H9 (cell line): ENCODE measurements around the gene ZDHHC12. TPM values are rescaled to one million over a fixed set of nuclear protein-coding genes. Genes with fewer than 3 reads are reported as not detected.
"Not testable (repeated sequence)": the region's sequence is repeated elsewhere in the genome, so short reads cannot be mapped to it uniquely, and the experiment has no call there.

Experiments used
- DNase-seq: peaks from one replicate; pipeline ENCODE4 v3.0.0-alpha.2; 2017
- H2AFZ ChIP-seq: one replicate; pipeline ENCODE4 v1.6.1; 2013; ENCODE audit warnings: mild to moderate bottlenecking, low read length, control low read depth, moderate library complexity
- H2AK5ac ChIP-seq: 2 replicates; pipeline ENCODE4 v1.6.1; 2013; ENCODE audit warnings: low read length, control low read depth, mixed read lengths; ENCODE audit not compliant: insufficient read length
- H2BK120ac ChIP-seq: one replicate; pipeline ENCODE4 v1.6.1; 2013; ENCODE audit warnings: low read depth, mild to moderate bottlenecking, low read length, control low read depth, inconsistent platforms; ENCODE audit not compliant: poor library complexity, severe bottlenecking
- H2BK12ac ChIP-seq: 2 replicates; pipeline ENCODE4 v1.6.1; 2013; ENCODE audit warnings: low read length, control low read depth, mixed read lengths, low read depth; ENCODE audit not compliant: insufficient read length
- H2BK15ac ChIP-seq: 2 replicates; pipeline ENCODE4 v1.6.1; 2013; ENCODE audit warnings: low read depth, low read length, control low read depth
- H2BK20ac ChIP-seq: one replicate; pipeline ENCODE4 v1.6.1; 2013; ENCODE audit warnings: low read depth, mild to moderate bottlenecking, low read length, control low read depth, inconsistent platforms; ENCODE audit not compliant: poor library complexity, severe bottlenecking
- H2BK5ac ChIP-seq: 2 replicates; pipeline ENCODE4 v1.6.1; 2013; ENCODE audit warnings: low read length, control low read depth, mixed read lengths; ENCODE audit not compliant: insufficient read length
- H3K14ac ChIP-seq: 2 replicates; pipeline ENCODE4 v1.6.1; 2013; ENCODE audit warnings: low read length, control low read depth; ENCODE audit not compliant: insufficient read depth
- H3K18ac ChIP-seq: 2 replicates; pipeline ENCODE4 v1.6.1; 2013; ENCODE audit warnings: low read depth, mild to moderate bottlenecking, mixed read lengths, low read length, control low read depth; ENCODE audit not compliant: insufficient read length
- H3K23ac ChIP-seq: 2 replicates; pipeline ENCODE4 v1.6.1; 2013; ENCODE audit warnings: low read length, control low read depth, mixed read lengths, low read depth; ENCODE audit not compliant: insufficient read length
- H3K23me2 ChIP-seq: 2 replicates; pipeline ENCODE4 v1.6.1; 2013; ENCODE audit warnings: low read depth, mild to moderate bottlenecking, mixed read lengths, low read length, control low read depth; ENCODE audit not compliant: insufficient read length, poor library complexity, severe bottlenecking
- H3K27ac ChIP-seq: 2 replicates; pipeline ENCODE4 v1.5.1; 2013; ENCODE audit warnings: low read length, control low read depth, mixed read lengths, low read depth; ENCODE audit not compliant: insufficient read length
- H3K27me3 ChIP-seq: 2 replicates; pipeline ENCODE4 v1.6.1; 2013; ENCODE audit warnings: low read length, control low read depth, inconsistent platforms; ENCODE audit not compliant: insufficient read depth
- H3K4ac ChIP-seq: 2 replicates; pipeline ENCODE4 v1.6.1; 2013; ENCODE audit warnings: low read depth, mild to moderate bottlenecking, control low read depth, inconsistent platforms, low read length, moderate library complexity
- H3K4me1 ChIP-seq: 2 replicates; pipeline ENCODE4 v1.6.1; 2013; ENCODE audit warnings: low read length, control low read depth, inconsistent platforms; ENCODE audit not compliant: insufficient read depth
- H3K4me2 ChIP-seq: 2 replicates; pipeline ENCODE4 v1.6.1; 2013; ENCODE audit warnings: low read length, control low read depth, mixed read lengths; ENCODE audit not compliant: insufficient read length, insufficient read depth
- H3K56ac ChIP-seq: 2 replicates; pipeline ENCODE4 v1.6.1; 2013; ENCODE audit warnings: low read depth, mild to moderate bottlenecking, mixed read lengths, low read length, control low read depth; ENCODE audit not compliant: insufficient read length
- H3K79me1 ChIP-seq: 2 replicates; pipeline ENCODE4 v1.6.1; 2013; ENCODE audit warnings: low read depth, mild to moderate bottlenecking, moderate library complexity, low read length, control low read depth, inconsistent platforms; ENCODE audit not compliant: insufficient read depth, poor library complexity, severe bottlenecking
- H3K79me2 ChIP-seq: 2 replicates; pipeline ENCODE4 v1.6.1; 2013; ENCODE audit warnings: low read length, control low read depth, inconsistent platforms; ENCODE audit not compliant: insufficient read depth
- H3K9ac ChIP-seq: 2 replicates; pipeline ENCODE4 v1.6.1; 2013; ENCODE audit warnings: low read length, control low read depth, mixed read lengths; ENCODE audit not compliant: insufficient read length; ENCODE audit errors: extremely low read depth
- H3K9me3 ChIP-seq: one replicate; pipeline ENCODE4 v1.6.1; 2013; ENCODE audit warnings: low read depth, low read length, inconsistent platforms; ENCODE audit not compliant: control insufficient read depth
- H3T11ph ChIP-seq: one replicate; pipeline ENCODE4 v1.6.1; 2013; ENCODE audit warnings: mild to moderate bottlenecking, low read length, control low read depth, inconsistent platforms
- H4K20me1 ChIP-seq: one replicate; pipeline ENCODE4 v1.6.1; 2013; ENCODE audit not compliant: control insufficient read depth, insufficient read length, insufficient read depth
- H4K5ac ChIP-seq: 2 replicates; pipeline ENCODE4 v1.6.1; 2013; ENCODE audit warnings: low read depth, mild to moderate bottlenecking, mixed read lengths, low read length, control low read depth; ENCODE audit not compliant: insufficient read length
- H4K8ac ChIP-seq: replicated peaks from 2 replicates; pipeline ENCODE4 v1.6.1; 2013; ENCODE audit warnings: low read length, control low read depth, mixed read lengths, low read depth; ENCODE audit not compliant: insufficient read length
- H4K91ac ChIP-seq: 2 replicates; pipeline ENCODE4 v1.6.1; 2013; ENCODE audit warnings: low read depth, mild to moderate bottlenecking, moderate library complexity, mixed read lengths, low read length, control low read depth; ENCODE audit not compliant: insufficient read length
- H3K27ac Mint-ChIP-seq, 3 experiments: 2 replicates in 2 of 3; 3 replicates in 1 of 3; pipeline ENCODE4 v1.8.0; 2020 to 2021; ENCODE audit warnings: mixed read lengths in 3 of 3, mild to moderate bottlenecking in 1 of 3, moderate library complexity in 1 of 3
- H3K27me3 Mint-ChIP-seq: 2 replicates; pipeline ENCODE4 v1.8.0; 2021; ENCODE audit warnings: low read depth, mild to moderate bottlenecking, moderate library complexity, mixed read lengths
- H3K36me3 Mint-ChIP-seq, 3 experiments: 2 replicates in 2 of 3; 3 replicates in 1 of 3; pipeline ENCODE4 v1.8.0; 2020 to 2021; ENCODE audit warnings: low read depth in 3 of 3, mixed read lengths in 3 of 3; ENCODE audit not compliant: insufficient read depth in 1 of 3
- H3K4me1 Mint-ChIP-seq, 2 experiments: 2 replicates each; pipeline ENCODE4 v1.8.0; 2020; ENCODE audit warnings: mixed read lengths in 2 of 2
- H3K4me3 Mint-ChIP-seq, 2 experiments: 2 replicates in 1 of 2; 3 replicates in 1 of 2; pipeline ENCODE4 v1.8.0; 2020 to 2021; ENCODE audit warnings: mild to moderate bottlenecking in 2 of 2, mixed read lengths in 2 of 2, moderate library complexity in 1 of 2
- H3K9me3 Mint-ChIP-seq, 2 experiments: 2 replicates in 1 of 2; 3 replicates in 1 of 2; pipeline ENCODE4 v1.8.0; 2020; ENCODE audit warnings: mild to moderate bottlenecking in 2 of 2, mixed read lengths in 2 of 2, moderate library complexity in 1 of 2
- CTCF ChIP-seq: fragments of 200-600 bp; sonication (generic); conservative IDR thresholded peaks from 3 replicates; pipeline ENCODE4 v1.8.0; 2021; ENCODE audit warnings: antibody characterized with exemption, mild to moderate bottlenecking
- WGBS: extraction: QIAGEN DNeasy Blood & Tissue Kit; methylation state at CpG from one replicate; pipeline ENCODE4 v1.1.7; 2013; ENCODE audit warnings: missing lambda C conversion rate, low lambda C conversion rate, mixed read lengths; ENCODE audit not compliant: insufficient read length; ENCODE audit errors: extremely low coverage; 5-methylcytosine and 5-hydroxymethylcytosine counted together
- total RNA-seq: library from RNA; stranded (reverse); gene quantifications from 2 replicates; pipeline ENCODE4 v1.2.1, GENCODE V29; 2021

ZDHHC12 gene
- total RNA-seq, 1 experiment from 2014 or later: 42.8 TPM

- no peak overlapping the region for H4K91ac ChIP-seq
Measured at GRCh38 chr9:128694344-128694743, 29.6 kb downstream of the ZDHHC12 start.

DNA sequence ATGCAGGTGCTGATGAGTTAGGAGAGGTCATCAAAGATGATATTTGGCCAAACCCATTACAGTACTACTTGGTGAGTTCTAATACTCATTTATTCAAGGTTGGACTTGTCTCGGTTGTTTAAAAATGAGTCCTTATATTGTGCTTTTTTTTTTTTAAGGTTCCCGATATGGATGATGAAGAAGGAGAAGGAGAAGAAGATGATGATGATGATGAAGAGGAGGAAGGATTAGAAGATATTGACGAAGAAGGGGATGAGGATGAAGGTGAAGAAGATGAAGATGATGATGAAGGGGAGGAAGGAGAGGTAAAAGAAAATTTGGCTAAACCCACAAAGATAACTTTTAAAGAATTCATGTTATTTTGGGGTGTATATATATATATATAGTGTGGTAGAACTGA is 30.2 kb downstream of the ZDHHC12 start:
- H3K79me2 ChIP-seq: peaks cover 14% of the 10 kb centered on the region; the same call in 1 of the 2 replicates
- not testable (repeated sequence) for H3K4ac ChIP-seq

More at GRCh38 chr9:128694344-128694743, 29.6 kb downstream of the ZDHHC12 start:
- no peak overlapping the region for H2BK15ac ChIP-seq
- H3K23me2 ChIP-seq: peaks cover 5% of the 10 kb centered on the region
- H3K4me1 ChIP-seq: no peaks in the 10 kb centered on the region
- H2AK5ac ChIP-seq: no peak overlapping the region
- no peak overlapping the region for H3K14ac ChIP-seq
- H2BK20ac ChIP-seq: no peak overlapping the region
- no peak overlapping the region for H3K9ac ChIP-seq
- no peak overlapping the region for H3K23ac ChIP-seq
- no peaks in the 10 kb centered on the region for H4K20me1 ChIP-seq
- Mint-ChIP-seq H3K4me3 (no peak overlapping the region), H3K27ac (peak overlapping the region in 1 of 3 experiments; percentile 63; a peak in 1 of 7 replicates), H3K27me3 (peaks cover 2% of the 10 kb centered on the region; the same call in 1 of the 2 replicates), H3K9me3 (peaks cover 0 to 5% of the 10 kb centered on the region in 2 experiments; a peak in 2 of 5 replicates), H3K4me1 (peaks cover 11 to 16% of the 10 kb centered on the region in 2 experiments), H3K36me3 (peaks cover 55 to 75% (median 65%) of the 10 kb centered on the region in 3 experiments)
- no peak overlapping the region for H2BK12ac ChIP-seq
- H3K18ac ChIP-seq: no peak overlapping the region
- H3K27me3 ChIP-seq: no peaks in the 10 kb centered on the region
- H3T11ph ChIP-seq: no peak overlapping the region
- no peak overlapping the region for H2BK120ac ChIP-seq
- H3K4ac ChIP-seq: no peak overlapping the region
- DNase-seq: no peak
- H3K56ac ChIP-seq: no peak overlapping the region
- H3K79me2 ChIP-seq: peaks cover 14% of the 10 kb centered on the region; the same call in 1 of the 2 replicates
- no peaks in the 10 kb centered on the region for H3K79me1 ChIP-seq
- no peak overlapping the region for H3K27ac ChIP-seq
- H4K8ac ChIP-seq: no peak overlapping the region
- H2BK5ac ChIP-seq: no peak overlapping the region
- no peak overlapping the region for H4K5ac ChIP-seq
- no CpG with 5 or more reads among the region's 6 CpGs for WGBS
- no peak overlapping the region for H3K4me2 ChIP-seq
- TF ChIP-seq CTCF: no peak
- no peaks in the 10 kb centered on the region for H3K9me3 ChIP-seq
- H2AFZ ChIP-seq: no peak overlapping the region

More for the DNA sequence above, 30.2 kb downstream of the ZDHHC12 start:
- H3K56ac ChIP-seq, H2BK20ac ChIP-seq, H3K14ac ChIP-seq, H3K4me2 ChIP-seq, H3K9me3 ChIP-seq, H3K23me2 ChIP-seq, H2BK15ac ChIP-seq, H3T11ph ChIP-seq, H4K5ac ChIP-seq, H3K79me1 ChIP-seq, H3K18ac ChIP-seq, H3K9me3 Mint-ChIP-seq, DNase-seq, H3K27ac ChIP-seq, H4K20me1 ChIP-seq, H3K23ac ChIP-seq, H4K91ac ChIP-seq, H2BK5ac ChIP-seq, H2BK120ac ChIP-seq, H4K8ac ChIP-seq, H3K27me3 Mint-ChIP-seq, H2BK12ac ChIP-seq, H3K4me3 Mint-ChIP-seq, H3K9ac ChIP-seq, H2AK5ac ChIP-seq, H3K27me3 ChIP-seq, H2AFZ ChIP-seq, H3K4me1 ChIP-seq: not testable (repeated sequence)
- Mint-ChIP-seq H3K4me1 (peaks cover 11 to 16% of the 10 kb centered on the region in 2 experiments), H3K27ac (peak overlapping the region in 1 of 3 experiments; percentile 32; a peak in 1 of 7 replicates), H3K36me3 (peaks cover 55 to 75% (median 65%) of the 10 kb centered on the region in 3 experiments)
- WGBS: 100% methylated on average over 2 of the region's 3 CpGs
